Measurements from ENCODE around the gene NOX5.

DNA sequence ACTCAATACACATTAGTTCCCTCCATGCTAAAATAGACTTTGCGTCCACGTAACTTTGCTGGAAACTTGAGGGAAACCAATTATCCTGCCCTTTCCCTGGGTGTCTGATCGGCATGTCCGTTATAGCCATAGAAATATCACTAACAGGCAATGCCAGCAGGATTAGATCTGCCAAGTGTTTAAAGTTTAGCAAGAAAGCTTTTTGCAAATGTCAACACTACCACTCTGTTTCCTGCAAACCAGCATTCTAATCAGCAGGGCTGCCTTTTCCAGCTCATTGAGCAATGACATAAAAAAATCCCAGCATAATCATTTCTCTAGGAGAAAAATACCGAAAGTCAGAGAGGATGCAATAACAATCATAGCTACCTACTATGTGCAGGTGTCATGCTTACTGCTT lies 60.9 kb downstream of the NOX5 start:
- TF ChIP-seq CTCF (conservative IDR thresholded peaks at IDR 0.05; ENCODE audit: low read length) (no peak), EZH2phosphoT487 (IDR thresholded peaks at IDR 0.05; ENCODE audit: borderline replicate concordance, low read depth, low read length) (no peak)

Data from OCI-LY7 (cell line).